ENCODE measurements around the gene FHIT. TPM values are rescaled to one million over a fixed set of nuclear protein-coding genes. Genes with fewer than 3 reads are reported as not detected.
"Not testable (repeated sequence)": the region's sequence is repeated elsewhere in the genome, so short reads cannot be mapped to it uniquely, and the experiment has no call there.

Gene FHIT
- total RNA-seq, 2 donors from 2014 or later, result 10.4 to 15.8 TPM

- ATAC-seq (no peak), DNase-seq (no peak)
- TF ChIP-seq POLR2A (IDR thresholded peaks at IDR 0.05) (no peak), CTCF (IDR thresholded peaks at IDR 0.05) (no peak)
- H3K4me3 ChIP-seq, result no peak overlapping the region
- WGBS, 2 donors, result 77 to 83% methylated on average over 3 of the region's 3 CpGs
- H3K27me3 ChIP-seq, result no peaks in the 10 kb centered on the region
- H3K9me3 ChIP-seq, result no peaks in the 10 kb centered on the region
- no peaks in the 10 kb centered on the region for H3K4me1 ChIP-seq
- H3K36me3 ChIP-seq (replicated peaks in 1 of 2; ENCODE audit: insufficient read depth in 1 of 2, low read depth in 2 of 2), result no peaks in the 10 kb centered on the region
- H3K27ac ChIP-seq, result no peak overlapping the region
- intact Hi-C loops (cut with DNase I), result loop anchor here (10.0 kb wide), 1 partner anchor 170 kb away; no protein-coding TSS in a partner anchor
Observed at GRCh38 chr3:61074783-61075182, 176.5 kb downstream of the FHIT start.

- ATAC-seq (no peak), DNase-seq (no peak)
- WGBS, 2 donors, result 74 to 84% methylated on average over 4 of the region's 4 CpGs
- Histone ChIP-seq H3K36me3 (replicated peaks in 1 of 2; ENCODE audit: insufficient read depth in 1 of 2, low read depth in 2 of 2) (no peaks in the 10 kb centered on the region), H3K4me1 (no peaks in the 10 kb centered on the region), H3K9me3 (no peaks in the 10 kb centered on the region), H3K4me3 (no peak overlapping the region), H3K27me3 (no peaks in the 10 kb centered on the region), H3K27ac (no peak overlapping the region)
- intact Hi-C loops (cut with DNase I), result loop anchor here (10.0 kb wide), 1 partner anchor 171 kb away; no protein-coding TSS in a partner anchor
- no peak for TF ChIP-seq CTCF (IDR thresholded peaks at IDR 0.05)
- TF ChIP-seq POLR2A (IDR thresholded peaks at IDR 0.05), result no peak
Observed at GRCh38 chr3:61073566-61074165, 177.6 kb downstream of the FHIT start.

- Histone ChIP-seq H3K27ac (no peak overlapping the region), H3K9me3 (no peaks in the 10 kb centered on the region), H3K4me3 (no peak overlapping the region), H3K4me1 (no peaks in the 10 kb centered on the region), H3K36me3 (replicated peaks in 1 of 2; ENCODE audit: insufficient read depth in 1 of 2, low read depth in 2 of 2) (no peaks in the 10 kb centered on the region), H3K27me3 (no peaks in the 10 kb centered on the region)
- intact Hi-C loops (cut with DNase I), result no loop called here
- 87 to 92% methylated on average over 4 of the region's 4 CpGs for WGBS, 2 donors
- TF ChIP-seq POLR2A (IDR thresholded peaks at IDR 0.05), result no peak
- DNase-seq (no peak), ATAC-seq (no peak)
Observed at GRCh38 chr3:61068084-61068483, 183.2 kb downstream of the FHIT start.

GRCh38 chr3:61066800-61067199, 184.5 kb downstream of the FHIT start:
- no peaks in the 10 kb centered on the region for H3K4me1 ChIP-seq
- WGBS, 2 donors, result 92 to 93% methylated on average over 2 of the region's 2 CpGs
- TF ChIP-seq CTCF (IDR thresholded peaks at IDR 0.05) (no peak), POLR2A (IDR thresholded peaks at IDR 0.05) (no peak)
- no peak for ATAC-seq
- intact Hi-C loops (cut with DNase I), result no loop called here
- no peak overlapping the region for H3K27ac ChIP-seq
- H3K9me3 ChIP-seq, result no peaks in the 10 kb centered on the region
- no peaks in the 10 kb centered on the region for H3K36me3 ChIP-seq (replicated peaks in 1 of 2; ENCODE audit: insufficient read depth in 1 of 2, low read depth in 2 of 2)
- H3K4me3 ChIP-seq, result no peak overlapping the region
- no peak for DNase-seq
- no peaks in the 10 kb centered on the region for H3K27me3 ChIP-seq

GRCh38 chr3:61066222-61066621, 185.0 kb downstream of the FHIT start:
- ATAC-seq; intact Hi-C loops (cut with DNase I); H3K36me3 ChIP-seq (replicated peaks in 1 of 2; ENCODE audit: insufficient read depth in 1 of 2, low read depth in 2 of 2); H3K4me3 ChIP-seq; H3K4me1 ChIP-seq; DNase-seq; H3K27me3 ChIP-seq; H3K27ac ChIP-seq; H3K9me3 ChIP-seq: not testable (repeated sequence)
- WGBS, 2 donors, result 92 to 94% methylated on average over 2 of the region's 2 CpGs

GRCh38 chr3:61065451-61066011, 185.7 kb downstream of the FHIT start:
- TF ChIP-seq POLR2A (IDR thresholded peaks at IDR 0.05), result no peak
- TF ChIP-seq CTCF (IDR thresholded peaks at IDR 0.05), result no peak
- WGBS, 2 donors, result 52 to 78% methylated on average over 3 of the region's 3 CpGs
- intact Hi-C loops (cut with DNase I), result no loop called here
- H3K27ac ChIP-seq, result no peak overlapping the region
- no peaks in the 10 kb centered on the region for H3K27me3 ChIP-seq
- H3K4me3 ChIP-seq, result no peak overlapping the region
- H3K4me1 ChIP-seq, result peaks cover 2% of the 10 kb centered on the region
- no peaks in the 10 kb centered on the region for H3K36me3 ChIP-seq (replicated peaks in 1 of 2; ENCODE audit: insufficient read depth in 1 of 2, low read depth in 2 of 2)
- no peak for DNase-seq
- no peak for ATAC-seq
- H3K9me3 ChIP-seq, result no peaks in the 10 kb centered on the region
